GM12878 (cell line): ENCODE measurements around the gene C8B.

Experiments used
- HDGF ChIP-seq: fragments of 450-650 bp; IDR thresholded peaks from 2 replicates; pipeline ENCODE4 v1.6.1; 2016; ENCODE audit warnings: antibody characterized with exemption
- PBX3 ChIP-seq: IDR thresholded peaks from 2 replicates; pipeline ENCODE4 v1.6.1; 2011; ENCODE audit warnings: mild to moderate bottlenecking, low read depth, low read length, moderate library complexity; ENCODE audit not compliant: insufficient replicate concordance
- POLR2A ChIP-seq: IDR thresholded peaks from 2 replicates; pipeline ENCODE4 v1.6.1; 2011; ENCODE audit warnings: low read depth, mild to moderate bottlenecking, low read length
- RCOR1 ChIP-seq: conservative IDR thresholded peaks from 2 replicates; pipeline ENCODE4 v1.6.1; 2012; ENCODE audit warnings: low read depth, low read length, improper control_type of control experiment
- TCF7 ChIP-seq: IDR thresholded peaks from 2 replicates; pipeline ENCODE4 v1.6.1; 2014; ENCODE audit warnings: antibody characterized with exemption, borderline replicate concordance
- USF2 ChIP-seq: IDR thresholded peaks from 2 replicates; pipeline ENCODE4 v1.6.1; 2011; ENCODE audit warnings: low read depth, low read length, improper control_type of control experiment, borderline replicate concordance
- YY1 ChIP-seq: IDR thresholded peaks from 2 replicates; pipeline ENCODE4 v1.6.1; 2011; ENCODE audit warnings: low read depth, mild to moderate bottlenecking, low read length
- ZSCAN29 ChIP-seq: fragments of 450-650 bp; IDR thresholded peaks from 2 replicates; pipeline ENCODE4 v1.6.1; 2017; ENCODE audit warnings: mild to moderate bottlenecking, moderate library complexity
- TF ChIP-seq, protein P1 (sequence below), 3 experiments: IDR thresholded peaks in 2 of 3; conservative IDR thresholded peaks in 1 of 3; 2 replicates each; pipeline ENCODE4 v1.5.1; 2011; ENCODE audit warnings: low read depth in 3 of 3, low read length in 3 of 3, mild to moderate bottlenecking in 3 of 3, control low read depth in 2 of 3, moderate library complexity in 2 of 3, inconsistent platforms in 1 of 3, mixed read lengths in 1 of 3; ENCODE audit not compliant: control insufficient read depth in 2 of 3, insufficient read depth in 1 of 3; ENCODE audit errors: extremely low read depth in 1 of 3

- TF ChIP-seq HDGF: no peak
- TF ChIP-seq, protein P1, sequence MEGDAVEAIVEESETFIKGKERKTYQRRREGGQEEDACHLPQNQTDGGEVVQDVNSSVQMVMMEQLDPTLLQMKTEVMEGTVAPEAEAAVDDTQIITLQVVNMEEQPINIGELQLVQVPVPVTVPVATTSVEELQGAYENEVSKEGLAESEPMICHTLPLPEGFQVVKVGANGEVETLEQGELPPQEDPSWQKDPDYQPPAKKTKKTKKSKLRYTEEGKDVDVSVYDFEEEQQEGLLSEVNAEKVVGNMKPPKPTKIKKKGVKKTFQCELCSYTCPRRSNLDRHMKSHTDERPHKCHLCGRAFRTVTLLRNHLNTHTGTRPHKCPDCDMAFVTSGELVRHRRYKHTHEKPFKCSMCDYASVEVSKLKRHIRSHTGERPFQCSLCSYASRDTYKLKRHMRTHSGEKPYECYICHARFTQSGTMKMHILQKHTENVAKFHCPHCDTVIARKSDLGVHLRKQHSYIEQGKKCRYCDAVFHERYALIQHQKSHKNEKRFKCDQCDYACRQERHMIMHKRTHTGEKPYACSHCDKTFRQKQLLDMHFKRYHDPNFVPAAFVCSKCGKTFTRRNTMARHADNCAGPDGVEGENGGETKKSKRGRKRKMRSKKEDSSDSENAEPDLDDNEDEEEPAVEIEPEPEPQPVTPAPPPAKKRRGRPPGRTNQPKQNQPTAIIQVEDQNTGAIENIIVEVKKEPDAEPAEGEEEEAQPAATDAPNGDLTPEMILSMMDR (IDR thresholded peaks at IDR 0.05 in 2 of 3, conservative IDR thresholded peaks at IDR 0.05 in 1 of 3; ENCODE audit: control insufficient read depth in 2 of 3, extremely low read depth in 1 of 3, insufficient read depth in 1 of 3, low read depth in 3 of 3, low read length in 3 of 3): no peak
- no peak for TF ChIP-seq YY1
- TF ChIP-seq TCF7: no peak
- TF ChIP-seq POLR2A: no peak
- no peak for TF ChIP-seq RCOR1
- TF ChIP-seq USF2: no peak
- no peak for TF ChIP-seq PBX3
- no peak for TF ChIP-seq ZSCAN29
Measured at GRCh38 chr1:56927986-56928385, 37.8 kb downstream of the C8B start.
